H1 (cell line): ENCODE measurements around the gene VGLL2. TPM values are rescaled to one million over a fixed set of nuclear protein-coding genes. Genes with fewer than 3 reads are reported as not detected.

Experiments
- CTCF ChIA-PET: fragments of 300-600 bp; sonication (Branson Sonifier 250); formaldehyde crosslinking; loops from one replicate; lab custom pipeline; 2021; ENCODE audit not compliant: partially characterized antibody; lab: Charles Lee
- POLR2A ChIA-PET: fragments of 300-600 bp; sonication (Branson Sonifier 250); formaldehyde crosslinking; loops from one replicate; lab custom pipeline; 2021; ENCODE audit warnings: inconsistent platforms; ENCODE audit not compliant: partially characterized antibody; lab: Charles Lee
- DNase-seq, 2 experiments: peaks; one replicate each; pipeline versions ENCODE4 v3.0.0 to v3.0.0-alpha.2; 2010 to 2022; ENCODE audit warnings: low spot score in 2 of 2, low read depth in 1 of 2, mixed read lengths in 1 of 2
- FAIRE-seq: peaks from 2 replicates; lab custom pipeline; 2011; peaks lifted over from hg19 to GRCh38; lab: Jason Lieb, UNC
- H2AFZ ChIP-seq: 2 replicates; pipeline ENCODE4 v1.8.1; 2012; ENCODE audit warnings: low read length, inconsistent platforms
- H2AK5ac ChIP-seq: 2 replicates; pipeline ENCODE4 v1.6.1; 2013; ENCODE audit warnings: low read depth, low read length
- H2BK120ac ChIP-seq: replicated peaks from 2 replicates; pipeline ENCODE3; 2013; ENCODE audit warnings: low read depth, low read length, inconsistent platforms
- H2BK12ac ChIP-seq: 2 replicates; pipeline ENCODE4 v1.6.1; 2013; ENCODE audit warnings: low read depth, low read length
- H2BK15ac ChIP-seq: 2 replicates; pipeline ENCODE4 v1.6.1; 2013; ENCODE audit warnings: low read length
- H2BK20ac ChIP-seq: 2 replicates; pipeline ENCODE4 v1.6.1; 2013; ENCODE audit warnings: low read length
- H2BK5ac ChIP-seq: 2 replicates; pipeline ENCODE4 v1.6.1; 2013; ENCODE audit warnings: low read depth, low read length
- H3K14ac ChIP-seq: 2 replicates; pipeline ENCODE4 v1.6.1; 2013; ENCODE audit warnings: inconsistent platforms; ENCODE audit not compliant: insufficient read length
- H3K18ac ChIP-seq: 2 replicates; pipeline ENCODE4 v1.6.1; 2013; ENCODE audit warnings: low read length; ENCODE audit errors: extremely low read depth
- H3K23ac ChIP-seq: 2 replicates; pipeline ENCODE4 v1.6.1; 2013; ENCODE audit warnings: inconsistent platforms; ENCODE audit not compliant: insufficient read length
- H3K23me2 ChIP-seq: 2 replicates; pipeline ENCODE4 v1.6.1; 2013; ENCODE audit warnings: low read depth, low read length
- H3K27ac ChIP-seq: 2 replicates; pipeline ENCODE4 v1.6.1; 2011; ENCODE audit warnings: low read depth, low read length, inconsistent platforms
- H3K27me3 ChIP-seq, 4 experiments: replicated peaks in 1 of 4; 1 replicate in 1 of 4; 2 replicates in 3 of 4; pipeline versions ENCODE4 v1.6.1 to v1.8.1; 2011 to 2013; ENCODE audit warnings: low read length in 3 of 4, mild to moderate bottlenecking in 3 of 4, inconsistent platforms in 2 of 4, mixed read lengths in 2 of 4, moderate library complexity in 1 of 4; ENCODE audit not compliant: control insufficient read depth in 3 of 4, insufficient read depth in 3 of 4; ENCODE audit errors: extremely low read depth in 1 of 4
- H3K36me3 ChIP-seq, 4 experiments: 2 replicates each; pipeline versions ENCODE4 v1.6.1 to v1.8.1; 2011 to 2013; ENCODE audit warnings: mild to moderate bottlenecking in 4 of 4, low read length in 3 of 4, moderate library complexity in 2 of 4, control low read depth in 1 of 4, inconsistent platforms in 1 of 4; ENCODE audit not compliant: insufficient read depth in 4 of 4, control insufficient read depth in 2 of 4
- H3K4ac ChIP-seq: replicated peaks from 2 replicates; pipeline ENCODE3; 2013; ENCODE audit warnings: low read length, low read depth, mixed read lengths, inconsistent platforms; ENCODE audit not compliant: insufficient read length
- H3K4me1 ChIP-seq, 4 experiments: replicated peaks in 1 of 4; 1 replicate in 1 of 4; 2 replicates in 3 of 4; pipeline versions ENCODE4 v1.6.1 to v1.8.1; 2011 to 2013; ENCODE audit warnings: low read length in 3 of 4, inconsistent platforms in 2 of 4, mixed read lengths in 1 of 4; ENCODE audit not compliant: insufficient read depth in 4 of 4, control insufficient read depth in 3 of 4
- H3K4me2 ChIP-seq, 2 experiments: 2 replicates each; pipeline versions ENCODE4 v1.6.1 to v1.8.1; 2011 to 2013; ENCODE audit warnings: low read depth in 2 of 2, low read length in 2 of 2, control low read depth in 1 of 2, inconsistent platforms in 1 of 2, mild to moderate bottlenecking in 1 of 2; ENCODE audit not compliant: insufficient read depth in 1 of 2
- H3K4me3 ChIP-seq, 4 experiments: fragments of 200-600, 300-600 bp in 1 of 4; sonication (generic), shearing (Covaris generic), sonication (Bioruptor Twin) in 1 of 4; 2 replicates each; pipeline versions ENCODE4 v1.5.1 to v1.8.1; 2011 to 2016; ENCODE audit warnings: low read length in 4 of 4, low read depth in 3 of 4, control low read depth in 2 of 4, inconsistent platforms in 2 of 4, mild to moderate bottlenecking in 2 of 4, mixed read lengths in 1 of 4, moderate library complexity in 1 of 4; ENCODE audit not compliant: insufficient read depth in 2 of 4; ENCODE audit errors: extremely low read depth in 1 of 4
- H3K56ac ChIP-seq: replicated peaks from 2 replicates; pipeline ENCODE3; 2013; ENCODE audit warnings: low read depth, mild to moderate bottlenecking, mixed read lengths, low read length, inconsistent platforms; ENCODE audit not compliant: insufficient read length
- H3K79me1 ChIP-seq: 2 replicates; pipeline ENCODE4 v1.6.1; 2013; ENCODE audit warnings: low read depth, low read length, control low read depth
- H3K79me2 ChIP-seq, 2 experiments: 2 replicates each; pipeline versions ENCODE4 v1.6.1 to v1.8.1; 2012 to 2013; ENCODE audit warnings: low read length in 2 of 2, mild to moderate bottlenecking in 2 of 2, inconsistent platforms in 1 of 2; ENCODE audit not compliant: insufficient read depth in 2 of 2, control insufficient read depth in 1 of 2
- H3K9ac ChIP-seq, 4 experiments: replicated peaks in 1 of 4; 1 replicate in 1 of 4; 2 replicates in 3 of 4; pipeline versions ENCODE4 v1.6.1 to v1.8.1; 2011 to 2013; ENCODE audit warnings: low read depth in 3 of 4, low read length in 3 of 4, control low read depth in 2 of 4, mild to moderate bottlenecking in 2 of 4, moderate library complexity in 2 of 4, inconsistent platforms in 1 of 4; ENCODE audit errors: extremely low read depth in 1 of 4
- H3K9me3 ChIP-seq, 2 experiments: 2 replicates each; pipeline versions ENCODE4 v1.6.1 to v1.8.1; 2012 to 2013; ENCODE audit warnings: mild to moderate bottlenecking in 2 of 2, moderate library complexity in 2 of 2, control low read depth in 1 of 2, inconsistent platforms in 1 of 2, low read depth in 1 of 2, low read length in 1 of 2, mixed read lengths in 1 of 2; ENCODE audit not compliant: insufficient read depth in 2 of 2
- H4K20me1 ChIP-seq, 2 experiments: replicated peaks in 1 of 2; 2 replicates each; pipeline versions ENCODE3 to v1.8.1; 2011 to 2013; ENCODE audit warnings: inconsistent platforms in 2 of 2, low read length in 2 of 2, mild to moderate bottlenecking in 1 of 2; ENCODE audit not compliant: insufficient read depth in 2 of 2, control insufficient read depth in 1 of 2
- H4K5ac ChIP-seq: 2 replicates; pipeline ENCODE4 v1.6.1; 2013; ENCODE audit warnings: low read length, low read depth, mixed read lengths, inconsistent platforms; ENCODE audit not compliant: insufficient read length
- H4K8ac ChIP-seq: 2 replicates; pipeline ENCODE4 v1.8.0; 2013; ENCODE audit warnings: mild to moderate bottlenecking, moderate library complexity, low read length, inconsistent platforms; ENCODE audit not compliant: insufficient read depth; ENCODE audit errors: extremely low read depth
- H4K91ac ChIP-seq: replicated peaks from 2 replicates; pipeline ENCODE3; 2013; ENCODE audit warnings: low read length, mixed read lengths, inconsistent platforms; ENCODE audit not compliant: insufficient read length
- MAFK ChIP-seq: IDR thresholded peaks from 2 replicates; pipeline ENCODE4 v1.6.1; 2012; ENCODE audit warnings: low read depth, mild to moderate bottlenecking, improper control_type of control experiment, low read length
- RFX5 ChIP-seq: IDR thresholded peaks from 2 replicates; pipeline ENCODE4 v1.6.1; 2011; ENCODE audit warnings: low read depth, low read length, improper control_type of control experiment, borderline replicate concordance
- SRF ChIP-seq: IDR thresholded peaks from 2 replicates; pipeline ENCODE4 v1.6.1; 2011; ENCODE audit warnings: mild to moderate bottlenecking, low read depth, low read length, moderate library complexity
- WGBS, 2 experiments: shearing (Covaris generic) in 1 of 2; methylation state at CpG; one replicate each; pipeline versions ENCODE4 v1.1.6 to v1.1.7; 2013 to 2015; ENCODE audit warnings: low lambda C conversion rate in 2 of 2, mixed read lengths in 2 of 2, inconsistent platforms in 1 of 2, low coverage in 1 of 2, missing lambda C conversion rate in 1 of 2; ENCODE audit not compliant: insufficient replicate concordance in 2 of 2, insufficient coverage in 1 of 2, insufficient read length in 1 of 2; ENCODE audit errors: extremely low coverage in 1 of 2, missing lambda C conversion rate in 1 of 2; 5-methylcytosine and 5-hydroxymethylcytosine counted together
- polyA plus RNA-seq, 7 experiments: library from polyadenylated mRNA; depleted of rRNA in 3 of 7; stranded (reverse) in 5 of 7; unstranded in 2 of 7; fragments of >200 nt in 5 of 7; fragments of 200-250 nt in 2 of 7; gene quantifications; 1 replicate in 5 of 7; 2 replicates in 1 of 7; 4 replicates in 1 of 7; pipeline versions ENCODE4 v1.2.1 to v1.2.3, GENCODE V29; 2011 to 2013; ENCODE audit warnings: missing spikeins in 2 of 7, mixed read lengths in 2 of 7
- total RNA-seq: library from RNA; stranded (reverse); fragmentation: NEBNext Ultra II Directional; extraction: Animal tissue kit (Norgen Biotek cat#: 25700); gene quantifications from 2 replicates; pipeline ENCODE4 v1.2.1, GENCODE V29; 2021

VGLL2 gene
- total and polyA plus RNA-seq, 2 of the 8 experiments (the other 6 are each of a cell fraction or from before 2014, with no cell fraction given) = not detected

- no peaks in the 10 kb centered on the region for H3K79me1 ChIP-seq
- H3K4me3 ChIP-seq = no peak overlapping the region
- WGBS, 2 experiments = 95% methylated on average over 3 of the region's 3 CpGs; no CpG with 5 or more reads in 1 of the 2 experiments
- H3K36me3 ChIP-seq = no peaks in the 10 kb centered on the region
- H3K14ac ChIP-seq = no peak overlapping the region
- no peak overlapping the region for H4K91ac ChIP-seq
- H3K27ac ChIP-seq = no peak overlapping the region
- H2AFZ ChIP-seq = no peak overlapping the region
- H4K20me1 ChIP-seq = no peaks in the 10 kb centered on the region
- POLR2A ChIA-PET = no interaction called here
- no peak overlapping the region for H4K8ac ChIP-seq
- H2BK12ac ChIP-seq = no peak overlapping the region
- CTCF ChIA-PET = interaction anchor here (1.0 to 1.2 kb wide), 2 partner anchors 9 to 14 kb away, joined by 3 read pairs; no protein-coding TSS in a partner anchor
- H3K79me2 ChIP-seq = no peaks in the 10 kb centered on the region
- no peak overlapping the region for H3K9ac ChIP-seq
- DNase-seq = no peak
- H3K4me1 ChIP-seq = peaks cover 0 to 3% (median 0%) of the 10 kb centered on the region in 4 experiments; a peak in 1 of 7 replicates
- H4K5ac ChIP-seq = no peak overlapping the region
- no peak overlapping the region for H3K56ac ChIP-seq
- H2BK5ac ChIP-seq = no peak overlapping the region
- H3K4me2 ChIP-seq = no peak overlapping the region
- H2BK120ac ChIP-seq = no peak overlapping the region
- TF ChIP-seq MAFK (no peak), RFX5 (no peak), SRF (no peak)
- H3K23me2 ChIP-seq = no peaks in the 10 kb centered on the region
- no peak overlapping the region for H3K23ac ChIP-seq
- no peak overlapping the region for H3K18ac ChIP-seq
- no peaks in the 10 kb centered on the region for H3K27me3 ChIP-seq
- no peak for FAIRE-seq
- no peak overlapping the region for H2AK5ac ChIP-seq
- no peak overlapping the region for H2BK15ac ChIP-seq
- H2BK20ac ChIP-seq = no peak overlapping the region
- no peak overlapping the region for H3K4ac ChIP-seq
- no peaks in the 10 kb centered on the region for H3K9me3 ChIP-seq
Observed at GRCh38 chr6:117311310-117311709, 46.0 kb downstream of the VGLL2 start.
